OCI-LY3 (cell line): ENCODE measurements around the gene RFX3.

ENCODE experiments used
- CTCF ChIP-seq: fragments of 200-600, 300-600 bp; sonication (generic); IDR thresholded peaks from 2 replicates; pipeline ENCODE4 v1.5.1; 2014; ENCODE audit warnings: antibody characterized with exemption, low read length, low read depth
- EZH2phosphoT487 ChIP-seq: fragments of 200-600 bp; shearing (Covaris generic); IDR thresholded peaks from 2 replicates; pipeline ENCODE4 v1.6.1; 2018; ENCODE audit warnings: antibody characterized with exemption, mixed run types, low read depth

- TF ChIP-seq CTCF (no peak), EZH2phosphoT487 (no peak)
Observed at GRCh38 chr9:3361116-3361515, 164.7 kb downstream of the RFX3 start.
